Hematopoietic multipotent progenitor cell treated with erythropoietin and hydrocortisone succinate and interleukin-3 and kit ligand, for 6 days (in vitro differentiated cells): ENCODE data around the gene IFNLR1.
A peak's percentile ranks its signal among the peaks of the same experiment; 100 is the strongest.

Experiments
- DNase-seq: peaks from one replicate; pipeline ENCODE4 v3.0.0-alpha.2; 2015

IFNLR1 gene

DNA sequence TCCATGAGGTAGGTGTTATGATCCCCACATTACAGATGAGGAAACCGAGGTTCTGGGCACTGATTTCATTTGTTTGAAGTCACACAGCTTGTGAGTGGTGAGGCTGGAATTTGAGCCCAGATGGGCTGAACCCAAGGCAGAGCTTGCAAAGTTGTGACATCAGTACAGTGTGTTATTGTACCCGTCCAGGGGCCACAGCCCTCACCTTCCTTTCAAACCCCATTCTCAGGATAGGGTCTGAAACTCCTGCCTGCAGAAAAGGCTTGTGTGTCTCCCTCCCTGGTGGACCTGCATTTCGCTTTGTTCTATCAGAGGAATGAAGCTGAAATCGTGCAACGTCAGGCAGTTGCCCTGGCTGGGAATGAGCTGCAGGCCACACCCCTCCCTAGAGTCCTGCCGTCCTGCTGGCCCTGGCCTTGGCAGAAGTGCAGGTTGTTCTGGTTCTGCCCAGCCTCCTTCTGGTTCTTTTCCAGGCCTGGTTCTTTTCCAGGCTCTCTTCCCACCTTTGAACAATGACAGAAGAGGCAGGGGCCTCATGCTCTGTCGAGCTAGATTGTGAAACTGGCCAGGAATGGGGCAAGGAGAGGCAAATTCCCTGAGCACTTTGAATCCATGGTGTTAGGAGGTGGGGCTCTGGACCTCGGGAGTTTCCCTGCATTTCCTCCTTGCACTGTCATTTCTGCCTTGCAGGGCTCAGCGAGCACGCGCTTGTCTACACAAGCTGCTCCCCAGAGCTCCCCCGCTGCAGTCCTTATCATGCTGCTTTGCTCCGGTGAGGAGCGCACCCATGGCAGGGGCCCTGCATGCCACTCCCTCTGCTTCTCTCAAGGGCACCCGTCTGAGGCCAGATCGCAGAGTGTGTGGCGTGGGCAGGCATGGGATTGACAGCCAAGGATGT is 67.0 kb downstream of the IFNLR1 start:
- DNase-seq = no peak

DNA sequence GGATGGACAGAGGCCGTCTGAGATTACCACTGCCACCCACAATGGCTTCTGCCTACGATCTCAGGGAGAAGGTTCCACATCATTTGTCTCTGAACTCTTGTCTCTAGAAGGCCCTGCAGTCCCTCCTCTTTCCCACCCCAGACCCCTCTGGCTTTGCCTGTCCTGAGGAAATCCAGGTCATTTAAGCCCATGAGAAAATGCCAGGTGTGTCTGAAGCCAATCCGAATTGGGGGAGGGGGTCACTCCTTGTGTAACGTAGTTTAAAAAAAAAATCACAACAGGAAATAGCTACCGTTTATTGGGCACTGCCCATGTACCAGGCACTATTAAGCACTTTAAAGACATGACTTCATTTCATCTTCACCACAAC is 67.6 kb downstream of the IFNLR1 start:
- no peak for DNase-seq

- no peak for DNase-seq
These were observed 68.5 kb downstream of the IFNLR1 start for GRCh38 chr1:24118410-24119242.

- no peak for DNase-seq
These were observed 69.2 kb downstream of the IFNLR1 start for GRCh38 chr1:24117722-24118409.

DNA sequence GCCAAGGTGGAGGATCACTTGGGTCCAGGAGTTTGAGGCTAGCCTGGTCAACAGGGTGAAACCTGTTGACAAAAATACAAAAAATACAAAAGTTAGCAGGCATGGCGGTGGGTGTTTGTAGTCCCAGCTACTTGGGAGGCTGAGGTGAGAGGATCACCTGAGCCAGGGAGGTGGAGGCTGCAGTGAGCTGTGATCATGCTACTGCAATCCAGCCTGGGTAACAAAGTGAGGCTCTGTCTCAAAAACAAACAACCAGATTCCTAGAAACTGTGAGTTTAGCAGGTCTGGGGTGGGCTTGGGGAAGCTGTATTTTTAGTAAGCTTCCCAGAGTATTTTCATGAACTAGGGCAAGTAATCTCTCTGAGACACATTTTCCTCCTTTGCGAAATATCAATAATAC is 70.0 kb downstream of the IFNLR1 start:
- DNase-seq = no peak

- DNase-seq = no peak
These were observed 72.3 kb downstream of the IFNLR1 start for GRCh38 chr1:24114753-24115152.

DNA sequence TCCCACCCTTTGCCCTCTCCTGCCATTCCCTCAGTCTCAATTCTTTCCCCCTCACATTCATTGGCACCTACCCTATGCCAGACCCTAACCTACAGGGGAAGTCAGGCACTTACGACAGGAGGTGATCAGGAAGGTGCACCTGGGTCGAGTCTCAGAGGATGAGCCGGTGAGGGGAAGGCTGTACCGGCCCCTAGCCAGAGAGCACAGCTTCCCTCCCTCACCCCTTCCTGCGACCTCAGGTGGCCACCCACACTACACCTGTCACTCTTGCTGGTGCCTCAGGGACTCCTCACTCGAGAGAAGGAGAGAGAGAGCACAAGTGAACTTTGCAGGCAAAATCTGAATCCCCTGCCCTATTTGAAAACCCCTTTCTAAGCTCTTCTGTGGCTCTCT is 73.5 kb downstream of the IFNLR1 start:
- no peak for DNase-seq

- DNase-seq = peak; percentile 90
These were observed 74.9 kb downstream of the IFNLR1 start, which contains the start of gene MYOM3 for GRCh38 chr1:24111996-24112779. TSS of gene MYOM3 (minus strand) at chr1:24112135. CDS start at chr1:24108636, 3,499 bp downstream.

GRCh38 chr1:24111262-24111995 is 75.7 kb downstream of the IFNLR1 start:
- DNase-seq = no peak

DNA sequence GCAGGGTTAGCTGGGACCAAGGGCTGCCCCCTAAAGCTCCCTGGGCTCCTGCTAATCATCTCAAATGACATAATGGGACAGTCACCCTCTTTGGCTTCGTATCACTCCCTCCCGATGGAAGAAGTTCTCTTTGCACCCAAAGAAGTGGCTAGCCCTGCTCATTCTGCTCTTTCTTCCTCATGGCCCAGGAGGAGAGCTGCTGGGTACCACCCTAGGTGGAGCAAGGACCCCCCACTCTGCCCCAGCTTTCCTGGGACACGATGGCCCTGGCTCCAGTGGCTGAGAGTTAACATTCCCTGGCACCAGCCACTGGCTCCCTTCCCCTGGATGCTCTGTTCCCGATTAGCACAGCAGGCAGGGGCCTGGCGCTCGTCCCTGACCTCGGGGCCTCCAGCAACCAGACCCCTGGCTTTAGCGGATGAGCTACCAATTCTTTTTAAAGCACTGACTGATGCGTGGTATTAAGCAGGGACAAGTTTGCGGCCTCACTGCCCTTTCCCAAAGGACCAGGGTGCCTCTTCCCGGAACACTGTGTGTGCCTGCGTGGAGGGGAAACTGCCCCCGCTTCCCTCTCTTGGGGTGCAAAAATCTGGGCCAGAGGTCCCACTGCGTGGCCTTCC is 76.3 kb downstream of the IFNLR1 start:
- no peak for DNase-seq

GRCh38 chr1:24109686-24110475 is 77.2 kb downstream of the IFNLR1 start:
- no peak for DNase-seq

GRCh38 chr1:24109166-24109483 is 78.0 kb downstream of the IFNLR1 start:
- DNase-seq = no peak

GRCh38 chr1:24108334-24109165 is 78.5 kb downstream of the IFNLR1 start:
- DNase-seq = no peak

DNA sequence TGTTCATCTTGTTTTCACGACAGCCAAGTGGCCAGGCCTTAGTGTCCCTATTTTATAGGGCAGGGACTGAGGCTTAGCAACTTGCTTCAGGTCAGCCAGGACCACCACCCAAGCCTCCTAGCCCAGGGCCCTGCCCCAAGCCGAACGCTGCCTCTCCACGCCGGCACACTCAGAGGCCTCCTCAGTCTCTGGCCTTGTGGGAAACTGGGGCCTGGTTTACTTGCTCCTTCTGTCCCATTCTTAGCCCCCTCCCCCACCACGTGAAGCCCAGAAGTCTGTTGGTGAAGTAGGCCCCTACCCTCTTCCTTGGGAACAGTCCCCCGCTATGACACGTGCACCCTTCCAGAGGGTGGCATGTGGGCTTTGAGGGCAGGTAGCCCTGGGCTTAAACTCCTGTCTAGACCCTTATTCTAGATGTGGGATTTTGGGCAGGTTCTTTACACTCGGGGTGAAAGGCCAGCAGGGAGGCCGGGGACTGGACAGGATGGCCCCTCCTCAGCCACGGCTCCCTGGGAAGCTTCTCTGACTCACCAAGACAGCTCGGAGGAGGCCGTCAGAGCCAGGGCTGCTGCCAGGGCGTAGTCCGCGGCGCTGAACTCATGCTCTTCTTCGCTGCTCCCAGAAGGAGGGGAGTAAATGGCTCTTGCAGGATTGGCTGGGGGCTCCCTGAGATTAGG is 79.5 kb downstream of the IFNLR1 start:
- DNase-seq = no peak

DNA sequence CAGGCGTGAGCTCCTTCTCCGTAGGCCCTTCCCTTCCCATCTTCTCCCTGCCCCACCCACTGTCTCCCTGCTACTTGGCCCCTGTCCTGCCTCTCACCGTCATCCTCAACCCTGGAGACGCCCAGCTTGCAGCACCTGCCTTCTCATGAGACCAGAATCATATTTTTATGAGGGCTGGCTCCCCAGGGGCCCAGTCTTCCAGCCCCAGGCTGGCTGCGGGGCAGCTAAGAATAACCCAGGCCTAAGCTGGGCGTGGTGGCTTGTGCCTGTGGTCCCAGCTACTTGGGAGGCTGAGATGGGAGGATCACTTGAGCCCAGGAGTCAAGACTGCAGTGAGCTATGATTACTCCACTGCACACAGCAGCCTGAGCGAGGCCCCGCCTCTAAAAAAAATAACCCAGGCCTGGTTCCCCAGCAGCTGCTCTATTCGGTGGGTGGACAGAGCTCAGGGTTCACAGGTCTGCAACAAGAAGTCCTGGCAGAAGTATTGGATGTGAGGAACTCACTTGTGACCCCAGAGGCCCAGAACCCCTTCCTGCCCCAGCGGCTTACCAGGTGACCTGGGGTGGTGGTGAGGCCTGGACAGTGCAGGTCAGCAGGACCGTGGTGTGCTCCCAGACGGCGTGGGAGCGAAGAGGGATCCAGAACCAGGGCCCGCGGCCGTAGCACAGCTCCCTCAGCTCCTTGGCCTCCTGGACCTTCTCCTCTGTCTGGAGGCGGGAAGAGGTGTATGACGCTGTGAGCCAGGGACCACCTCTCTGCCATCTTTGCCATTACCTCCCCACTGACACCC is 81.5 kb downstream of the IFNLR1 start:
- no peak for DNase-seq

- no peak for DNase-seq
These were observed 82.2 kb downstream of the IFNLR1 start for GRCh38 chr1:24104854-24105253.
